K562 (cell line): ENCODE data around the gene SLC10A3. TPM values are rescaled to one million over a fixed set of nuclear protein-coding genes. Genes with fewer than 3 reads are reported as not detected.

ENCODE experiments used
- ATAC-seq: fragments of 200-7000 bp; cut with Tn5 transposase; 3 replicates; pipeline ENCODE4 v1.9.1; 2020; ENCODE audit warnings: moderate library complexity
- BruUV-seq: library from RNA; stranded (reverse); fragments of 400-500 nt; replicated peaks from 2 replicates; lab custom pipeline; 2021; lab: Mats Ljungman, UMichigan
- CTCF ChIA-PET: fragments of 300-600 bp; formaldehyde crosslinking; extraction: SDS; loops from one replicate; lab custom pipeline; 2021; ENCODE audit warnings: low intra/inter-chr PET ratio; lab: Yijun Ruan, JAX
- POLR2A ChIA-PET: fragments of 300-600, 350-650 bp; sonication (Branson Sonifier 250); formaldehyde crosslinking; extraction: SDS; loops from one replicate; lab custom pipeline; 2021; ENCODE audit warnings: antibody characterized with exemption, inconsistent platforms; lab: Yijun Ruan, JAX
- DNase-seq, 4 experiments: peaks; one replicate each; pipeline versions ENCODE4 v3.0.0 to v3.0.0-alpha.2; 2011 to 2018; ENCODE audit warnings: low spot score in 3 of 4, mixed read lengths in 3 of 4; ENCODE audit errors: extremely low read depth in 1 of 4
- FAIRE-seq: peaks from 2 replicates; lab custom pipeline; 2011; peaks lifted over from hg19 to GRCh38; lab: Jason Lieb, UNC
- H2AFZ ChIP-seq: 2 replicates; pipeline ENCODE4 v1.6.0; 2011; ENCODE audit warnings: low read depth, low read length, control low read depth, inconsistent platforms
- H3K27ac ChIP-seq: fragments of 200-600 bp; 3 replicates; pipeline ENCODE4 v1.8.0; 2011; ENCODE audit warnings: low read depth, mild to moderate bottlenecking, control low read depth, inconsistent platforms, low read length, moderate library complexity, mixed read lengths; ENCODE audit errors: extremely low read depth
- H3K27me3 ChIP-seq, 2 experiments: fragments of 300-600 bp in 1 of 2; 2 replicates in 1 of 2; 3 replicates in 1 of 2; pipeline versions ENCODE4 v1.6.0 to v1.8.0; 2011; ENCODE audit warnings: inconsistent platforms in 2 of 2, low read length in 2 of 2, mild to moderate bottlenecking in 1 of 2, mixed read lengths in 1 of 2, moderate library complexity in 1 of 2; ENCODE audit not compliant: control insufficient read depth in 2 of 2, insufficient read depth in 2 of 2
- H3K36me3 ChIP-seq: fragments of 300-600 bp; 3 replicates; pipeline ENCODE4 v1.8.0; 2011; ENCODE audit warnings: mild to moderate bottlenecking, low read length, inconsistent platforms; ENCODE audit not compliant: control insufficient read depth, insufficient read depth
- H3K4me1 ChIP-seq, 2 experiments: fragments of 200-600 bp in 1 of 2; replicated peaks in 1 of 2; 2 replicates in 1 of 2; 3 replicates in 1 of 2; pipeline versions ENCODE4 v1.5.1 to v1.8.0; 2011; ENCODE audit warnings: inconsistent platforms in 2 of 2, low read length in 2 of 2, mild to moderate bottlenecking in 1 of 2, mixed read lengths in 1 of 2, moderate library complexity in 1 of 2; ENCODE audit not compliant: control insufficient read depth in 2 of 2, insufficient read depth in 2 of 2
- H3K4me2 ChIP-seq: 2 replicates; pipeline ENCODE4 v1.6.1; 2011; ENCODE audit warnings: low read length, control low read depth, inconsistent platforms, mixed read lengths; ENCODE audit not compliant: insufficient read depth
- H3K4me3 ChIP-seq: fragments of 200-600 bp; sonication (generic), shearing (Covaris generic); 2 replicates; pipeline ENCODE4 v1.5.1; 2016; ENCODE audit warnings: control low read depth, inconsistent platforms
- H3K79me2 ChIP-seq: fragments of 200-600 bp; 3 replicates; pipeline ENCODE4 v1.8.0; 2011; ENCODE audit warnings: low read length, inconsistent platforms; ENCODE audit not compliant: control insufficient read depth, insufficient read depth
- H3K9ac ChIP-seq, 2 experiments: 2 replicates each; pipeline versions ENCODE4 v1.6.0 to v1.6.1; 2011; ENCODE audit warnings: low read depth in 2 of 2, low read length in 2 of 2, control low read depth in 1 of 2, inconsistent platforms in 1 of 2, mild to moderate bottlenecking in 1 of 2, mixed read lengths in 1 of 2; ENCODE audit not compliant: insufficient read depth in 1 of 2
- H3K9me1 ChIP-seq: one replicate; pipeline ENCODE4 v1.6.0; 2011; ENCODE audit warnings: inconsistent platforms, mild to moderate bottlenecking, low read length, moderate library complexity; ENCODE audit not compliant: control insufficient read depth, insufficient read depth
- H3K9me3 ChIP-seq: replicated peaks from 2 replicates; pipeline ENCODE4 v1.5.1; 2011; ENCODE audit warnings: low read depth, low read length, inconsistent platforms; ENCODE audit not compliant: control insufficient read depth, insufficient read depth
- H4K20me1 ChIP-seq: replicated peaks from 2 replicates; pipeline ENCODE4 v1.6.1; 2011; ENCODE audit warnings: low read length, inconsistent platforms, mixed read lengths; ENCODE audit not compliant: control insufficient read depth, insufficient read depth
- HIVEP1 ChIP-seq: fragments of 250-450 bp; sonication (Bioruptor Pico); IDR thresholded peaks from 2 replicates; pipeline ENCODE4 v1.4.0; 2020; ENCODE audit warnings: mild to moderate bottlenecking
- NFYB ChIP-seq: IDR thresholded peaks from 2 replicates; pipeline ENCODE4 v1.6.1; 2011; ENCODE audit warnings: mild to moderate bottlenecking, moderate library complexity; ENCODE audit not compliant: insufficient read length; ENCODE audit errors: extremely low read depth
- TAF1 ChIP-seq: IDR thresholded peaks from 2 replicates; pipeline ENCODE4 v1.6.1; 2011; ENCODE audit warnings: mild to moderate bottlenecking, low read length, moderate library complexity; ENCODE audit not compliant: insufficient read depth, control insufficient read depth, severe bottlenecking; ENCODE audit errors: extremely low read depth
- ZFP91 ChIP-seq: sonication (generic); formaldehyde crosslinking; IDR thresholded peaks from 2 replicates; pipeline ENCODE4 v1.8.0; 2022; ENCODE audit warnings: mild to moderate bottlenecking, missing genetic modification reagents
- ZNF224 ChIP-seq: sonication (generic); formaldehyde crosslinking; IDR thresholded peaks from 2 replicates; pipeline ENCODE4 v1.8.0; 2022; ENCODE audit warnings: mild to moderate bottlenecking, missing genetic modification reagents
- WGBS: fragments of 100-300 bp; shearing (Covaris generic); methylation state at CpG from one replicate; pipeline ENCODE4 v1.1.6; 2016; ENCODE audit warnings: low coverage, mixed read lengths; ENCODE audit not compliant: insufficient coverage; ENCODE audit errors: missing lambda C conversion rate; 5-methylcytosine and 5-hydroxymethylcytosine counted together
- in situ Hi-C: fragments of 300-500 bp; cut with MboI; formaldehyde crosslinking; loops from 4 replicates; pipeline ENCODE4 v1.15.0; 2018; ENCODE audit warnings: inconsistent platforms, mixed read lengths
- intact Hi-C: fragments of 100-400 bp; cut with micrococcal nuclease; formaldehyde crosslinking; loops from 2 replicates; pipeline ENCODE4 v1.14.2; 2022
- polyA plus RNA-seq, 8 experiments: library from polyadenylated mRNA; depleted of rRNA in 4 of 8; stranded (reverse) in 5 of 8; unstranded in 3 of 8; fragments of >200 nt; fragmentation: Nextera tagmentation in 2 of 8; fragmentation: Illumina TruSeq in 1 of 8; extraction: Ambion mirVana in 2 of 8; extraction: Trizol in 1 of 8; gene quantifications; 2 replicates each; pipeline versions ENCODE4 v1.2.1 to v1.2.3, GENCODE V29; 2011 to 2014; ENCODE audit warnings: inconsistent platforms in 1 of 8, missing spikeins in 1 of 8
- total RNA-seq, 7 experiments: library from RNA; depleted of rRNA in 6 of 7; stranded (reverse); fragments of >200 nt in 6 of 7; fragmentation: Illumina TruSeq in 2 of 7; extraction: Trizol in 2 of 7; gene quantifications; 2 replicates each; pipeline versions ENCODE4 v1.2.1 to v1.2.3, GENCODE V29; 2011 to 2021; ENCODE audit warnings: low replicate concordance in 1 of 7
- TF ChIP-seq, protein P1 (sequence below): conservative IDR thresholded peaks from 2 replicates; pipeline ENCODE4 v1.6.1; 2011; ENCODE audit warnings: low read depth, mild to moderate bottlenecking, low read length; ENCODE audit not compliant: control insufficient read depth
- TF ChIP-seq, protein P2 (sequence below), 2 experiments: IDR thresholded peaks; 2 replicates each; pipeline ENCODE4 v1.6.1; 2011; ENCODE audit warnings: borderline replicate concordance in 1 of 2, control low read depth in 1 of 2, low read depth in 1 of 2, low read length in 1 of 2, mild to moderate bottlenecking in 1 of 2, mixed read lengths in 1 of 2, moderate library complexity in 1 of 2; ENCODE audit not compliant: insufficient read depth in 1 of 2, insufficient read length in 1 of 2, poor library complexity in 1 of 2, severe bottlenecking in 1 of 2; ENCODE audit errors: extremely low read depth in 1 of 2
- TF ChIP-seq, protein P3 (sequence below): fragments of 450-650 bp; IDR thresholded peaks from 2 replicates; pipeline ENCODE4 v1.6.1; 2018; ENCODE audit not compliant: partially characterized antibody
- TF ChIP-seq, protein P4 (sequence below): fragments of 250-450 bp; sonication (Bioruptor Pico); IDR thresholded peaks from 2 replicates; pipeline ENCODE4 v1.8.0; 2022; ENCODE audit warnings: moderate library complexity, mild to moderate bottlenecking, inconsistent platforms

SLC10A3 gene
- total and polyA plus RNA-seq, 9 of the 15 experiments (the other 6 are each of a cell fraction or from before 2014, with no cell fraction given): 5.2 to 30.6 (median 16.7) TPM

DNA sequence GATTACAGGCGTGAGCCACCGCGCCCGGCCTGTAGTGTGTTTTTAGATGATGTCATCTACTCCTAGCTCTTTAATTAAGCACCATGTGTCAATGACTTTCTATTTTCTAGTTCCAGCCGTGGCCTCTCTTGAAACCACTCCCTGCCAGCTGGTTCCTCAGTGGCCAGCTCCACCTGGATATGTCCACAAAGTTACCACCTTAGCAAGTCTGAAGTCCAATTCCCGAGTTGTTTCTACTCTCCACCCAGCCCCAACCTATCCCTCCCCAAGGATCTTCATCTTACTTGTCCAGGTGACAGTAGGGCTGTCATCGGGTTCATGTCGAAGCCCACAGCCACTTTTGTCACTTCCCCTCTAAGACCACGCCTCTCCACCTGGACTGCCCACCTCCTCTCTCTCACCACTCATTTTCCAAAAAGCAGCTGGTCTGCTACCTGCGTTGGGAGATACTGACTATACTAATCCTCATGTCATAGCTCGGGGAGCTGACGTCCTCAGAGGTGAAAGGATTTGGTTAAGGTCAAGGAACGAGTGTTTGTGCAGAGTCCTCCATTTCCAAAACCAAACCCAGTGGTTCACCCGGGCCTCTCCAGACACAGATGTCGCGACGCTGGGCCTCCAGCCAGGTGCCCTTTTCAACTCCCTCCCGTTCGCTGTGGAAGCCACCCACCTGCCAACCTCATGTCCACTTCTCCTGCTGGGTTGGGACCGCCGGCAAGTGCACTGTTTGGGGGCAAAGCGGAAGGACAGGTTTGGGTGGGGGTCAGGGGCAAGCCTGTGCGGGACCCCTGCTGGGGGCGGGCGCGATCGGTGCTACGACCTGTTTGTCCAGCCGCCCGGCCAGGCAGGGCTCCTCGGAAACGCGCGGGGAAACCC lies 24.9 kb upstream of the SLC10A3 start:
- BruUV-seq: TSS peak; percentile 65
- Histone ChIP-seq H3K9me3 (no peaks in the 10 kb centered on the region), H3K36me3 (peaks cover 19% of the 10 kb centered on the region; the same call in 2 of the 3 replicates), H3K4me2 (peak overlapping the region; percentile 95), H4K20me1 (no peaks in the 10 kb centered on the region; the same call in 1 of the 2 replicates), H2AFZ (peak overlapping the region; percentile 76), H3K4me1 (peaks cover 19 to 41% of the 10 kb centered on the region in 2 experiments; a peak in 4 of 5 replicates), H3K27ac (peak overlapping the region; percentile 94), H3K79me2 (peaks cover 25% of the 10 kb centered on the region), H3K9me1 (no peaks in the 10 kb centered on the region), H3K9ac (peak overlapping the region; percentile 89 to 98), H3K27me3 (no peaks in the 10 kb centered on the region), H3K4me3 (peak overlapping the region; percentile 89)
- intact Hi-C loops: loop anchor here (5.0 kb wide), 1 partner anchor 33 kb away; no protein-coding TSS in a partner anchor
- 11% methylated on average over 26 of the region's 34 CpGs for WGBS
- DNase-seq (peak in 1 of 4 experiments; percentile 65), ATAC-seq (peak; percentile 33), FAIRE-seq (peak; percentile 6)
- CTCF ChIA-PET: no interaction called here
- in situ Hi-C loops: no loop called here
- POLR2A ChIA-PET: interaction anchor here (0.9 to 1.3 kb wide), 4 partner anchors 10 to 33 kb away, joined by 3 read pairs; partner anchors contain the start of gene SLC10A3
- TF ChIP-seq ZFP91: 0 out of 2 replicates have a peak, but pooled peaks have one; percentile 26
- TF ChIP-seq TAF1: peak; percentile 20
- no peak for TF ChIP-seq HIVEP1
- TF ChIP-seq, protein P1, sequence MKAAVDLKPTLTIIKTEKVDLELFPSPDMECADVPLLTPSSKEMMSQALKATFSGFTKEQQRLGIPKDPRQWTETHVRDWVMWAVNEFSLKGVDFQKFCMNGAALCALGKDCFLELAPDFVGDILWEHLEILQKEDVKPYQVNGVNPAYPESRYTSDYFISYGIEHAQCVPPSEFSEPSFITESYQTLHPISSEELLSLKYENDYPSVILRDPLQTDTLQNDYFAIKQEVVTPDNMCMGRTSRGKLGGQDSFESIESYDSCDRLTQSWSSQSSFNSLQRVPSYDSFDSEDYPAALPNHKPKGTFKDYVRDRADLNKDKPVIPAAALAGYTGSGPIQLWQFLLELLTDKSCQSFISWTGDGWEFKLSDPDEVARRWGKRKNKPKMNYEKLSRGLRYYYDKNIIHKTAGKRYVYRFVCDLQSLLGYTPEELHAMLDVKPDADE: no peak
- TF ChIP-seq ZNF224 (CRISPR knock-in tag): no peak
- TF ChIP-seq, protein P2, sequence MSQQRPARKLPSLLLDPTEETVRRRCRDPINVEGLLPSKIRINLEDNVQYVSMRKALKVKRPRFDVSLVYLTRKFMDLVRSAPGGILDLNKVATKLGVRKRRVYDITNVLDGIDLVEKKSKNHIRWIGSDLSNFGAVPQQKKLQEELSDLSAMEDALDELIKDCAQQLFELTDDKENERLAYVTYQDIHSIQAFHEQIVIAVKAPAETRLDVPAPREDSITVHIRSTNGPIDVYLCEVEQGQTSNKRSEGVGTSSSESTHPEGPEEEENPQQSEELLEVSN (IDR thresholded peaks at IDR 0.05; ENCODE audit: borderline replicate concordance in 1 of 2, extremely low read depth in 1 of 2, insufficient read depth in 1 of 2, insufficient read length in 1 of 2, low read depth in 1 of 2, low read length in 1 of 2, poor library complexity in 1 of 2, severe bottlenecking in 1 of 2): no peak
- no peak for TF ChIP-seq NFYB
- TF ChIP-seq, protein P3, sequence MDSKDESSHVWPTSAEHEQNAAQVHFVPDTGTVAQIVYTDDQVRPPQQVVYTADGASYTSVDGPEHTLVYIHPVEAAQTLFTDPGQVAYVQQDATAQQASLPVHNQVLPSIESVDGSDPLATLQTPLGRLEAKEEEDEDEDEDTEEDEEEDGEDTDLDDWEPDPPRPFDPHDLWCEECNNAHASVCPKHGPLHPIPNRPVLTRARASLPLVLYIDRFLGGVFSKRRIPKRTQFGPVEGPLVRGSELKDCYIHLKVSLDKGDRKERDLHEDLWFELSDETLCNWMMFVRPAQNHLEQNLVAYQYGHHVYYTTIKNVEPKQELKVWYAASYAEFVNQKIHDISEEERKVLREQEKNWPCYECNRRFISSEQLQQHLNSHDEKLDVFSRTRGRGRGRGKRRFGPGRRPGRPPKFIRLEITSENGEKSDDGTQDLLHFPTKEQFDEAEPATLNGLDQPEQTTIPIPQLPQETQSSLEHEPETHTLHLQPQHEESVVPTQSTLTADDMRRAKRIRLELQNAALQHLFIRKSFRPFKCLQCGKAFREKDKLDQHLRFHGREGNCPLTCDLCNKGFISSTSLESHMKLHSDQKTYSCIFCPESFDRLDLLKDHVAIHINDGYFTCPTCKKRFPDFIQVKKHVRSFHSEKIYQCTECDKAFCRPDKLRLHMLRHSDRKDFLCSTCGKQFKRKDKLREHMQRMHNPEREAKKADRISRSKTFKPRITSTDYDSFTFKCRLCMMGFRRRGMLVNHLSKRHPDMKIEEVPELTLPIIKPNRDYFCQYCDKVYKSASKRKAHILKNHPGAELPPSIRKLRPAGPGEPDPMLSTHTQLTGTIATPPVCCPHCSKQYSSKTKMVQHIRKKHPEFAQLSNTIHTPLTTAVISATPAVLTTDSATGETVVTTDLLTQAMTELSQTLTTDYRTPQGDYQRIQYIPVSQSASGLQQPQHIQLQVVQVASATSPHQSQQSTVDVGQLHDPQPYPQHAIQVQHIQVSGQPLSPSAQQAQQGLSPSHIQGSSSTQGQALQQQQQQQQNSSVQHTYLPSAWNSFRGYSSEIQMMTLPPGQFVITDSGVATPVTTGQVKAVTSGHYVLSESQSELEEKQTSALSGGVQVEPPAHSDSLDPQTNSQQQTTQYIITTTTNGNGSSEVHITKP: no peak
- TF ChIP-seq, protein P4, sequence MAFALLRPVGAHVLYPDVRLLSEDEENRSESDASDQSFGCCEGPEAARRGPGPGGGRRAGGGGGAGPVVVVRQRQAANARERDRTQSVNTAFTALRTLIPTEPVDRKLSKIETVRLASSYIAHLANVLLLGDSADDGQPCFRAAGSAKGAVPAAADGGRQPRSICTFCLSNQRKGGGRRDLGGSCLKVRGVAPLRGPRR (CRISPR knock-in tag): no peak
